ENCODE measurements around the gene POLRMT.
"Not testable (repeated sequence)": the region's sequence is repeated elsewhere in the genome, so short reads cannot be mapped to it uniquely, and the experiment has no call there.

Gene POLRMT

DNA sequence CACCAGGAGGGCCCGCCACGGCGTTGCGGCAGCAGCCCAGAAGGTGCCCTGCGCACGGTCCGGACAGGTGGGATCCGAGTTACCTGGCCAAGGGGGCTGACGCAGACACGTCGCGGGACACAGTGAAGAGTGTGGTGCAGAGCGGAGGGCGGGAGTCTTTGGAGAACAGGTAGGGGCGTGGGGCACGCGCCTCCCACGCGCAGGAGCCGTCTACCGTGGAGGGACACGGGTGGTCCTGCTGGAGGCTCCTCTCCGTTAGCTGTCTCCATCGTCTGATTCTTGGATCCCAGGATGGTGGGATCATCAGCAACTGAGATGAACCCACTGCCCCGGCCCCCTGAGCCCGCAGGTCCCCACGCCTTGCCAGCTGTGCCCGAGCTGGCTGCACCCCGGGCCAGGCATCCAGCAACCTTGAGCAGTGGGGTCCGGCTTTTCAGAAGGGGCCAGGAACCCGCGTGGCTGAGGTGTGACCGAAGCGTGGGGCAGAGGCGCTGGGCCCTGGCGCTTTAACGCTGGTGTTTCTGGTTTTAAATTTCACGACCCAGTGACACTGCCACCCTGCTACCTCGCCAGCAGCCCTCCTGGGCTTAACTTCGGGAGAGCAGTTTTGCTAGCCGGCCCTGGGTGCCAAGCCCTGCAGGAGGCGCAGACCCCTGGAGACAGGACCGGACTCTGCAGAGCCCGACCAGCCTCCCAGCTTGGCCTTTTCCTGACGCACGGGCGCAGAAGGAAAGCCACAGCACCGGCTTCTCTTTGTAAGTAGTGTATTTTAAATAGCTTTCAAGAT, 13.6 kb upstream of the POLRMT start:
- no peak for DNase-seq

DNA sequence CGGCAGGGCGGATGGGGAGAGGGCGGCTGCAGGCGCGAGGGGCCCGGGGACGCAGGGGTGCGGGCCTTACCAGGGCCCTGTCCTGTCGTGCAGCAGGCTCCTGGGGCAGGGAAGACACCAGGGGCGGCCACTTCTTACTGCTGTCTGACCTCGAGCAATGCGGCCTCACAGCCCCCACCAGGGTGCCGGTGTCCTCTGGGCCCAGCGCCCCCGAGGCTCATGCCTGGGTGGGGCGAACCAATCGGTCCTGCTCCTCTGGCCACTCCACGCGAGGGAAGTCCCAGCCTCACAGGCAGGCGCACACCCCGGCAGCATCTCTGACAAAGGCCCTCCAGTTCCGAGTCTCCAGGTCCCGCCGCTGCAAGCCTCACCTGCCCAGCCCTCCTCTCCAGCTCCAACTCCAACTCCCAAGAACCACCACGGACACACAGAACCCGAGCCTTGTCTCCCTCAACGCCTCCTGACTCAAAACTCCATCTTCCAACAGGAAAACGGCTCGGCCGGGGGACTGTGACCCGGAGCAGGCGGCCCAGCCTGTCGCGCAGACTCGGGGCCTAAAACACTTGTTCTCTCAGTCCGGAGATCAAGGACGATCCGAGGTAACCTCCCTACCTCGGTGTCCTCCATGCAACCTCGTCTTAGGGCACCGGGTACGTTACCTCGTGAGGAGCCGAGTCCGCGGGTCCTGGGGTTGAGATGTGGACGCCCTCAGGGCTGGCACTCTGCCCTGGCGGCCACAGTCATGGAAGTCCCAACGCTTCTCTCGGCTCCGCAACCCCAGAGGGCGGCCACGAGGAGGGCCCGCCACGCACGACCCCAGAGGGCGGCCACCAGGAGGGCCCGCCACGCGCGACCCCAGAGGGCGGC, 12.8 kb upstream of the POLRMT start:
- no peak for DNase-seq

DNA sequence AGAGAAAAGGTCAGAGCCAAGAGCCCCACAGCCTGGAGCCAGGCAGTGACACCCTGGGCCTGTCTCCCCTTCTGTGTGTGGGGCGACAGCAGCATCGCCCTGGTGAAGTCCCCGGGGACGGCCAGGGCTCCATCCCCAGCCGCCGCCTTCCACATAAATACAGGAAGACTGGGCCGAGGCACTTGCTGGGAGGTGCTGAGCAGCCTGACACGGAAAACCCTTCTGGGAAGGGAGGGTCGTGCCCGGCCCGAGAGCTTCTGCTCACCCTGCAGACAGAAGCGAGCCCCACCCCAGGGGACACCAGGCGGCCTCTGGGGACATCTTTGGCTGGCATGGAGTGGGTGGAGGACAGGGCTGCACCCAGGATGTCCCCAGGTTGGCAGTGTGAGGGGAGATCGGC, 11.5 kb upstream of the POLRMT start:
- no peak for DNase-seq

DNA sequence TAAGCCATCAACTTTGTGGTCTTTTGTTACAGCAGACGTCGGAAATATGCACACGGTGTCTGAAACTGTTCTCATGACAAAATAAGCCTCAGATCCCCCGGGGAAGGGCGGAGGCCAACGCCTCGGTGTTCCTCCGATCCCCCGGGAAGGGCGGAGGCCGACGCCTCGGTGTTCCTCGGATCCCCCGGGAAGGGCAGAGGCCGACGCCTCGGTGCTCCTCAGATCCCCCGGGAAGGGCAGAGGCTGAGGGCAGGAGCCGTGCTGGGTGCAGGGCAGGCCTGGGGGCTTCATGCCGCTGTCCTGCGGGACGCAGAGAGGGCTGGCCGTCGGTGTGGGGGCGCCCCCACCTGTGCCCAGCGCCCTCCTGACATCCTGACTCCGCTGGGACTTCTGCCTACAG, 11.0 kb upstream of the POLRMT start:
- no peak for DNase-seq

DNA sequence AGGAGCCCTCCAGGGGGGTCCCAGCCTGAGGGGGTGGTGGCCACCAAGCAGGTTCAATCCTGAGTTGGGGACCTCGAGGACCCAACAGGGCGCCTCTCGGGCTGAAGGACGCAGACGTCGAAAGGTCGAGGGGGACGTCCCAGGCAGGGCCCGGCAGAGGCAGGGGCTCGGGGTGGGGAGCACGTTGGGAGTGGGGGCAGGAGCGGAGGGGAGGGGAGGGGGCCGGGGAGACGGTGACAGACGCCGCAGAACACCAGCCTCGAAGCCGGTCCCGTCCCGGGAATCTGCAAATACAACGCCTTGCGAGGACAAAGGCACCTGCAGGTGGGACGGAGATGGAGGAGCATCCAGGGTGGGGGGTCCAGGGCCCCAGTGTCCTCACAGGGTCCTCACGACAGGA, 10.4 kb upstream of the POLRMT start:
- DNase-seq: no peak

DNA sequence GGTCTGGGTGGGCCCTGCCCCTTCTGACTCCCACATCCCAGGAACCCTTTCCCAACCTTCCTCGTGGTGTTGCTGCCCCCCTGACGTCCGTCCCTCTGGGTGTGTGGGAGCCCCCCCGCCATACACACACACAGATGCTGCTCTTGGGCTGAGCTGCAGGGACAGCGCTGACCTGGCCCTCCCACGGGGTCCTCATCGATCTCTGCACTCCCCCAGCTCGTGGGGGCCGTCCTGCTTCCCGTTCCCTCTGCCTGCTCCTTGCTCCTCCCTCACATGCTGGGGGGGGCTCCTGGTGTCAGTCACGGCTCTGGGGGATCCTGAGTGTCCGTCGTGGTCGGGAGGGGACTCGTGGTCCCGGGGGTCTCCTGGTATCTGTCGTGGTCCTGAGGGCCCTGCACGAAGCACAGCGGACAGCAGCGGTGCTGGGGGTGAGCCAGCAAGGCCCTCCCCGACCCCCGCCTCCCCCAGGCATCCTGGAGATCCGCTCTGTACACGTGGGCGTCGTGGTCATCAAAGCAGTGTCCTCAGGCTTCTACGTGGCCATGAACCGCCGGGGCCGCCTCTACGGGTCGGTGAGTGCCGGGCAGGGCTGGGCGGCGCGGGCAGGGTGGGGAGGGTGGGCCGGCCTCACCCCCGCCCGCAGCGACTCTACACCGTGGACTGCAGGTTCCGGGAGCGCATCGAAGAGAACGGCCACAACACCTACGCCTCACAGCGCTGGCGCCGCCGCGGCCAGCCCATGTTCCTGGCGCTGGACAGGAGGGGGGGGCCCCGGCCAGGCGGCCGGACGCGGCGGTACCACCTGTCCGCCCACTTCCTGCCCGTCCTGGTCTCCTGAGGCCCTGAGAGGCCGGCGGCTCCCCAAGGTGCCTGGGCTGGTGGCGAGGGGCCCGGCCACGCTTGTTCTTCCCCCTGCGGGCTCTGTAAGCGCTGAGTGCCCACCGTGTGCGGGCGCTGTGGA, 9.7 kb upstream of the POLRMT start:
- DNase-seq: no peak

DNA sequence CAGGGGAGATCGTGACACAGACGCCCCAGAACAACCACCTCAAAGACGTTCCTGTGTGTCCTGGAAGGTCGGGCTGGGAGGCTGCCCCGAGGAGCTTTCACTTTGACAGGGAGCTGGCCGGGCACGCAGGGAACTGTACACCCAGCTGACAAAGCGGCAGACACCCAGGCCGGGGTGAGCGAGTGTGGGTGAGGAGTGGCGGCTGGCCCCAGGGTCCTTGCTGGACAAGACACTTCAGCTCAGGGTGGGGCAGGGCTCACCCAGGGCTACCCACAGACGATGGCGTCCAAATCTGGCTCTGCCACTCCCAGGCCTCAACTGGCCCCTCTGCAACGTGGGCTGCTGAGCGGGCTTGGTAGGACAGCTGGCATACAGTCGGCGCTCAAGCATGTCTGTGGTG, 8.4 kb upstream of the POLRMT start:
- DNase-seq: no peak

DNA sequence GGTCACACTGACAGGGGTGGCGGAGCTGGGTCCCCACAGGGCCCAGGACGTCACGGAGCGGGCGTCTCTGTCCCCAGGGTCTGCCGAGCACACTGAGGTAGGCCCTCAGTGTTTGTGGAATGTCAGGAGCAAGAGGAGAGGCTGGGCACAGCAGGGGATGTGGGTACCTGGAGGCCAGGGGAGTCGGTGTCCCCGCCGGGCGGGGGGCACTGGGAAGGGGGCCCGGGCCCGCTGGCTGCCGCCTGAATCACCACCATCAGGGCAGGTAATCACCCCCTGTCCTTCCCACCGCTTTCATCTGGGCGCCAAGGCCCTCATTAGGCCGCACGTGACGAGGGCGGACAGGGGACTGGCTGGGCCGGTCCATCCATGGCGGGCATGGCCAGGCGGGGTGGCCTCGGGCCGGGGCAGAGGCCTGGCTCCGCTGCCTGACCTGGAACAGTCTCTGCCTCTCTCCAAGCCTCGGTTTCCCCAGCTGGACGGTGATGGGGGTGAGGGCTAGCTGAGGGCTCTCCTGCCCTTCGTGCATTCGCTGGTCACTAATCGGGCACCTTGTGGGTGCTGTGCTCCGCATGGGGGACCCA, 7.4 kb upstream of the POLRMT start:
- no peak for DNase-seq

DNA sequence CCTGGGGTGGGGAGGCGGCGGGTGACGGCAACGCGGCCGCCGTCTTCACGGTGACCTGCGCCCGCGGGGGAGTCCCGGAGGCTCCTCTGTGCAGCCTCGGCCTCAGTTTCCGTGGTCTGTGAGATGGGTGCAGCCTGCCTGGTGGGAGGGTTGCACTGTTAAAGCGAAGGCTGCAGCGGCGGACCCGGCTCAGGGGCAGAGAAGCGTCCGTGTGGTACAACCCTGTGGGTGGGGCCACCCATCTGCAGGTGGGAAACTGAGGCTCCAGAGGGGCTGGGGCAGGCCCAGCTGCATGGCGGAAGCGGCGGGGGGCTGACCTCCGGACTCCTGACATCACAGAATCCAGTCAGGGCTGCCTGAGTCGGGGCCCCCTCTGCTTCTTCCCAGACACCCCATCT, 6.8 kb upstream of the POLRMT start:
- DNase-seq: no peak

DNA sequence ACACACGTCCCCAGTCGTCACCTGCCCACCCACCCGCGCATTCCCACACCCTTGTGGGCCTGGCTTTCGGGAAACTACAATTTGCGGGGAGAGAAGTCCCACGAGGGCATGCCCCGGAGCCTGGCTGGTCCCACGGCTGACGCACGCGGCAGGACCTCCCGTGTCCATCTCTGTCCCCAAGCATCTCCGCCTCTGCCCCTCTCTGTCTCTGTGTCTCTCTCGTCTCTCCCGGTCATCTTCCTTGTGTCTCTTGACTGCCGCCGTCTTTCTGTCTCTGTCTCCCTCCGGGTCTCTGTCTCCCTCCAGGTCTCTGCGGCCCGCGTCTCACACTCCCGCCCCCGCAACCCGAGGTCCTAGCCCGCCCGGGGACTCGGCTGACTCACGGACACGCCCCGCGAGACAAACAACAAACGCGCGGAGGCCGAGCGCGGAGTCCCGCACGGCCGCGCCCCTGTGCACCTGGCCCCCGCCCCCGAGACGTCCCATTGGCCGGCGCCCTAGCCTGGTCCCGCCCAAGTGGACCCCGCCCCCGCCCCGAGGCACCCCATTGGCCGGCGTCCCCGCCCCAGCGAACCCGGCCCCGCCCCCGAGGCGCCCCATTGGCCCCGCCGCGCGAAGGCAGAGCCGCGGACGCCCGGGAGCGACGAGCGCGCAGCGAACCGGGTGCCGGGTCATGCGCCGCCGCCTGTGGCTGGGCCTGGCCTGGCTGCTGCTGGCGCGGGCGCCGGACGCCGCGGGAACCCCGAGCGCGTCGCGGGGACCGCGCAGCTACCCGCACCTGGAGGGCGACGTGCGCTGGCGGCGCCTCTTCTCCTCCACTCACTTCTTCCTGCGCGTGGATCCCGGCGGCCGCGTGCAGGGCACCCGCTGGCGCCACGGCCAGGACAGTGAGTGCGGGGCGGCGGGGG, 6.2 kb upstream of the POLRMT start, which contains the start of gene FGF22:
Gene FGF22, plus strand, starts transcription at position 627 of the 908 bp plus-strand sequence. Its CDS starts 47 bp downstream, at position 674.
- DNase-seq: peak; percentile 51

DNA sequence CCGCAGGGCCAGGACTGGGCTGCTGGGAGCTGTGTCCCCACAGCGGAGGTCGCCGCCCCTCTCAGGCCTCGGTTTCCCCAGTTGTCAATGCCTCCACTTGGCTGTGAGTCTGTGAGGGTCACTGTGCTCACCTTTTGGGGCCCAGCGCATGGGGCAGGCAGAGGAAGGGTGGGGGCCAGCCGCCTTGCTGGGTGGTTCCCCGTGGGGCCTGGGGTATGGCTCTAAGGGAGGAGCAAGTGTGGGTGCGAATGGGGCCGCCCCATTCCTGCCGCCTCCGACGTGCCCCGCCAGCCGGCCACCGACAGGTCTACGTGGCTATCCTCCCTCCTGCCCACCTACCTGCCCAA, 5.5 kb upstream of the POLRMT start:
- DNase-seq: no peak

DNA sequence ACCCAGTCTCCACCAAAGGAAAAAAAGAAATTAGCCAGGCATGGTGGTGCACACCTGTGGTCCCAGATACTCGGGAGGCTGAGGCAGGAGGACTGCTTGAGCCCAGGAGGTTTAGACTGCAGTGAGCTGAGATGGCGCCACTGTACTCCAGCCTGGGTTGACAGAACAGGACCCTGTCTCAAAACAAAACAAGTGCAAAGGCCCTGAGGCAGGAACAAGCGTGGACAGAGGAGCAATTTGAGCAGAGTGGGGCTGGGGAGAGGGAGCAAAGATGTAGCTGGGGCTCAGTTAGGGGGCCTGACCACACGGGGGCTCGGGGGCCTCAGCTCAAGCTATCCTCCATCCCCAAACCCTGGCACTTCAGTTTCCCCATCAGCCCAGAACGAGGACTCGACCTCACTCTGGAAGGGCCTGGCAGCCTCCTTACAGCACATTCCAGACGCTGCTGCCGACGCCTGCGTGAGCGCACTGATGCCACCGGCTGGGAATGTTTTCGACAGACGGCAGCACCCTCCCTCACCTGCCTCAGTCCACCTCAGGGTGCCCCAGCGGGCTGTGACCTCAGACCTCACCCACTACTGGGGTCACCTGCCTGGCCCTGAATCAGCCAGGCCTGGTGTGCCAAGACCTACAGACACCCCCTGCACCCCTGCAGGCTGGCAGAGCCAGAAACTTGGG, 1.8 kb upstream of the POLRMT start:
- no peak for DNase-seq

DNA sequence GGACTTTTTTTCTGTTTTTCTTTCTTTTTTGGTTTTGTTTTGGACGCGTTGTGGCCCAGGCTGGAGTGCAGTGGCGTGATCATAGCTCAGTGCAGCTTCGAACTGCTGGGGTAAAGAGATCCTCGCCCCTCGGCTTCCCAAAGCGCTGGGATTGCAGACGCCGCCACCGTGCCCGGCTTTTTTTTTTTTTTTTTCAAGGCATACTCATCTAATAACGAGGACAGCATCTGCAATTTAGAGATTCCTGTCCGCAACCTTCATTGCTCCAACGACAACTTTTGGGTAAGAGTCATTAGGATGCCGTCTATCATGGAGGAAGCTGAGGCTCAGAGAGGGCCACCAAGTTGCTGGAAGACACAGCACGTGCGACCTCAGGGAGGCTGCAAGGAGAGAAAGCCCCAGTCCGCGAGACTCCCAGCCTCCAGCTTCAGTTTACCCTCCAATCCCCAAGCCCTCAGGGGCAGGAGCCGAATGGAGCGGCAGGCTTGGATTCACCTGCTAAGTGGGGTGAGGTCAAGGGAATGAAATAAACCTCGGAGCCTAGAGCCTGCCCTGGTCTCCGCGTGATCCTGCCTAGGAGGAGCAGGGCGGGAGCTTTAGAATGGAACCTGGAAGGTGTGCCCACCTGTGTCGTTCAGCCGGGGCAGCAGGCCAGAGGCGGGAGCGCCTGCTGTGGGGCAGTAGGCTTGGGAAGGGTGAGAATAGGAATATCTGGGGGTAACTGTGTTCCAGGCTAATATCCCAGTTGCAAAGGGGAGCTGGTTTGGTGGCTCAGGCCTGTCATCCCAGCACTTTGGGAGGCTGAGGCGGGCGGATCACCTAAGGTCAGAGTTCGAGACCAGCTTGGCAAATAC, 676 bp upstream of the POLRMT start:
- DNase-seq: no peak

DNA sequence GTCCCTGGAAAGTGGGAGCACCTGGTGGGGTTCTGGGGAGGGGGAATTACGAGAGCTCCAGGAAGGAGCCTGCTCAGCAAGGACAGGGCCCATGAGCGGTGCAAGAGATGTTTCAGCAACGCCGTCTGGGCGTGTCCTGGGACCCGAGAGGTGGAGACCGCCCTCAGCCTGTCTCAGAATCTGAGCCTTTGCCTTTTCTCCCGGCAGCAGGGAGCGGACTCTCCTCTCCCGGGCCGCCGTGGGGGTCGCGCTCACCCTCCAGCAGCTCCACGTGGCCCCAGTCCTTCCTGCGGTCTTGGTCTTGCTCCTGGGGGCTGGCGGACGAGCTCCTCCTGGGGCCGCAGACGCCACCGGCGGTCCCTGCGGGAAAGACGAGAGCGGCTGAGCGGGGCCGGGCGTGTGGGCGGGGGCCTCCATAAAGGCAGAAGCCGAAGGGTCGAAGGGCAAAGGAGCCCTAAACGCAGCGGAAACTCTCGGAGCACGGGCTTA, 714 bp downstream of the POLRMT start:
- DNase-seq: no peak

DNA sequence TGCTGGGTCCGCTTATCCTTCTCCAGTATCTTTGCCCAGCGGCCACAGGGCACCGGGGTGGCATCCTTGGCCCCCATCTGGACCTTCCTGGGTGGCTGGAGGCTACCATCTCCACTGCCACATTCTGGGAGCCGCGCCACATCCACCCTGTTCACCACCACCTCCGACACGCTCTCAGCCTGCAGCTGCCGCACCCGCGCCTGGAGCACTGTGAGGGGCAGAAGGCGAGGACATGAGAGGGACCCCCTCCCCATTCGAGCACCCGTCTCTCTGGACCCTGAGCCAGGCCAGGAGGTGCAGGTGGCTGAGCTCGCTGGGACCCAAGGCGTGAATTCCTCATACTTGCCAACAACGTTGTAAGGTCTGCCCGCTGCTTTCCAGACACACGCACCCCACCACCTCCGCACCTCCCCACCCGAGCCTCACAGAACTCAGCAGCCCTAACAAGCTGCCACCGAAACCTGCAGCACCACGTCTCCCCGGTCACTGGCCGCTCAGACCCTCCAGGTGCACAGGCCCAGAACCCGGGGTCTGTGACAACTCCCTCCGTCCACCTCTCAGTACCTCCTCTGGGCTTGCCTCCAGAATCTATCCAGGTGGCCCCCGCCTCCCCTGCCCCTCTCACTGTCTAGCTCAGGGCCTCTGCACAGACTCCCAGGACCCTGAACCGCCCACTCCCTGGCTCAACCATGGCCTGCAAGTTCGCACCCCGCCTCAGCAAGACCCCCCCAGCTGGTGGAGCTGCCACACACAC, 3.2 kb downstream of the POLRMT start:
- no peak for DNase-seq

DNA sequence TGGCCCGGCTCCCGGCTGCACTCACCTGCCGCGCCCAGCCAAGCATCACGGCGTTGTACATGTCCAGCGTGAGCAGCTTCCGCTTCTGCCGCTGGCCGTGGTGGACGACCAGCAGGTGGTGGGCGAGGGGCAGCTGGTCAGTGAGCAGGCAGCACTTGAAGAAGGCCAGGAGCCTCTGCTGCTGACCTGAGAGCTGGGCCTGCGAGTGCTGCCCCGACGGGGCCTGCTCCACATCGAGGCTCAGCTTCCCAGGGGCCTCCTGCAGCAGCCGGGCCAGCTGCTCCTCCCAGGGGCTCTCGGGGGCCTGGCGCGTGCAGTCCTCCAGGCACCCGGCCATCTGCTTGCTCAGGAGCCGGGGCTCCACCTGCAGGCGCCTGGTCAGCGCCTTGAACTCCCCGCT, 3.8 kb downstream of the POLRMT start:
- DNase-seq: not testable (repeated sequence)

DNA sequence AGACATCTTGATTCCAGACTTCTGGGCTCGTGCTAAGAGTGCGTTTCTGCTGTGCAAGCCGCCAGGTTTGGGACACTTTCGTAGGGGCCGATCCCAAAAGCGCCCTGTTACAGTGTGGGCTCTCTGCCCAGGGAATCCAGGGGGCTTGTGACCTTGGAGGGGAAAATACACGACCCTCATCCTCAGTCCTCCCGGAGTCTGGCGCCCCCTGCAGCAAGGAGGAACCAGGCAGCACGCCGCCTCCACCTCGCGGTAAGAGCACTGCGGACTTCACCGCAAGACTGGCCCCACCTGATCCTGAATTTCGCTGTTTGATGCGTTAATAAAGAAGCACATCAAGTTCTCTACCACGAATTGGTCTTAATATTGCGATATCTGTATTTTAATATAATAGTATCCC, 5.2 kb downstream of the POLRMT start:
- DNase-seq: no peak

DNA sequence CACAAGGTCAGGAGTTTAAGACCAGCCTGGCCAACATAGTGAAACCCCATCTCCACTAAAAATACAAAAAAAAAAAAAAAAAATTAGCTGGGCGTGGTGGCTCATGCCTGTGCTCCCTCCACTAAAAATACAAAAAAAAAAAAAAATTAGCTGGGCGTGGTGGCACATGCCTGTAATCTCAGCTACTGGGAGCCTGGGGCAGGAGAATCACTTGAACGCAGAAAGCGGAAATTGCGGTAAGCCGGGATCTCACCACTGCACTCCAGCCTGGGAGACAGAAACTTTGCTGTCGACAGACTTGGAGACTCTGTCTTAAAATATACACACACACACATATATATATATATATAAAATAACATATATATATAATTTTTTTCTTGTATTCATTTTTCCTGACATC, 6.8 kb downstream of the POLRMT start:
- DNase-seq: not testable (repeated sequence)

DNA sequence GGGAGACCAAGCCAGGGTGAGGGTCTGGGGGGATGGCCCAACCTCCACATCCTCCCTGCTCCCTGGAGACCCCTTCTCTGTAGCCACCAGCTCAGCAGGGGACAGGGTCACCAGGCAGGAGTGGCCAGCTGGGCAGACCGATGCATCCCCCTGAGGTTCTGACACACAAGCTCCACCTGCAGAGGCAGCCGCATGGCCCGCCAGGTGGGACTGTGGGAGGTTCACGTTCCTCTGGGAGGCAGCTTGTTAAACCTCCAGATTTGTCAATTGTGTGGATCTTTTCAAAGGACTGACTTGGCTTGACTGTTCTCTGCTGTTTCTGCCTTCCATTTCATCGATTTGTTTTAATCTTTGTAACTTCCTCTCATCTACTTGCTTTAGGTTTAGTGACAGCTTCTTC, 8.1 kb downstream of the POLRMT start:
- DNase-seq: no peak
